GM18508 (cell line): Measurements from ENCODE around the gene GAL3ST2.

Experiments used
- ATAC-seq: cut with Tn5 transposase; IDR thresholded peaks from one replicate; pipeline ENCODE4 v1.9.1; 2021; ENCODE audit warnings: moderate number of reproducible peaks; ENCODE audit not compliant: insufficient read depth, unreplicated experiment

Gene GAL3ST2

DNA sequence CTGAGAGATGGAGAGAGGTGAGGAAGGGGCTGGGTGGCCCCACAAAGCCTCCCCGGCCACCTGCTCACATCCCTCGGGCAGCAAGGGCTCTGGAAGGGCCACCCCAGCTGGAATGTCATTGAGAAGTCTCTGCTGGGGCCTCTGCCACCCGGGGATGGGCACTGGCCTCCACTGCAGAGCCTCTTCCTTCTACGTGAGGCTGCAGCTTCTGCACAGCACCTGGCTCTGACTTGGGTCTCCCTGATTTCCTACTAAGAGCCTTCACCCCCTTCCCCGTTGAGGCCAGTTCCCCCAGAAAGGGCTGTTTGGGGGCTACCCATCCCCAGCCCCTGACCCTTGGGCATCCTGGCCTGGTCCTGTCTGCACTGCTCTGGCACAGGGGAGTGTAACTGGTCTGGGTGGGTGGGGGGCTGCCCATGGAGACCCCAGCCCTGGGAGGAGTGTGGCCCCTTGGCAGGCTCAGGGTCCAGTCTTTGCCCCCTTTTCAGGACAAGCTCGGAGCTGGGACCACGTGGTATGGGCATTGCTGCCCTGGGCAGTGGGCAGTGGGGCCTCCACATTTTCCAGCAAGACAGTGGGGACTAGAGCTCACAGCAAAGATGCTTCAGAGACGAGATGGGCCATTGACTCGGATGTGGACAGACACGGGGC, 76.5 kb downstream of the GAL3ST2 start:
- ATAC-seq, result no peak
